GM21528 (cell line): ENCODE results near the gene DIAPH1.
A peak's percentile ranks its signal among the peaks of the same experiment; 100 is the strongest.

ENCODE experiments used
- ATAC-seq: cut with Tn5 transposase; IDR thresholded peaks from one replicate; pipeline ENCODE4 v1.9.1; 2021; ENCODE audit warnings: mild to moderate bottlenecking, moderate library complexity; ENCODE audit not compliant: unreplicated experiment, low FRiP score

The DIAPH1 gene

DNA sequence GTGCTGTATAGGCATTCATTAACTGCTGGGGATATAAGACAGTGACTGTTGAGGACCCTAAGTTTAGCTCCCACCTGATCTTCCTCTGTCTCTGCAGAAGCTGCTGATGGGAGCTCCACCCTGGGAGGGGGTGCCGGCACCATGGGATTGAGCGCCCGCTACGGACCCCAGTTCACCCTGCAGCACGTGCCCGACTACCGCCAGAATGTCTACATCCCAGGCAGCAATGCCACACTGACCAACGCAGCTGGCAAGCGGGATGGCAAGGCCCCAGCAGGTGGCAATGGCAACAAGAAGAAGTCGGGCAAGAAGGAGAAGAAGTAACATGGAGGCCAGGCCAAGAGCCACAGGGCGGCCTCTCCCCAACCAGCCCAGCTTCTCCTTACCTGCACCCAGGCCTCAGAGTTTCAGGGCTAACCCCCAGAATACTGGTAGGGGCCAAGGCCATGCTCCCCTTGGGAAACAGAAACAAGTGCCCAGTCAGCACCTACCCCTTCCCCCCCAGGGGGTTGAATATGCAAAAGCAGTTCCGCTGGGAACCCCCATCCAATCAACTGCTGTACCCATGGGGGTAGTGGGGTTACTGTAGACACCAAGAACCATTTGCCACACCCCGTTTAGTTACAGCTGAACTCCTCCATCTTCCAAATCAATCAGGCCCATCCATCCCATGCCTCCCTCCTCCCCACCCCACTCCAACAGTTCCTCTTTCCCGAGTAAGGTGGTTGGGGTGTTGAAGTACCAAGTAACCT, 107.8 kb downstream of the DIAPH1 start:
- ATAC-seq, result peak; percentile 19

DNA sequence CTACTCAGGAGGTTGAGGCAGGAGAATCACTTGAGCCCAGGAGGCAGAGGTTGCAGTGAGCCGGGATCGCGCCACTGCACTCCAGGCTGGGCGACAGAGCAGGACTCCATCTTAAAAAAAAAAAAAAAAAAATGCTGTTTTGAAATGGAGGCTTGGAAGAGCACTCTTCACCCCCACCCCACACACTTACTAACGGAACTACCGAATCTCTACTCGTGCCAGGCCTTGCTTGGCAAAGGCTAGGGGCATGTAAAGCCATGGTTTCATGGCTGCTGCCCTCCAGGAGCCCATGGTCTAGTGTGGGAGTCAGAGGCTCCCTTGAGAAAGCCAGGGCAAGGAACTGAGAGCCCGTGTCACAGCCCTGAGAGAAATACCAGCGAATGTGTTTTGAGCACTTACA, 108.6 kb downstream of the DIAPH1 start:
- no peak for ATAC-seq

DNA sequence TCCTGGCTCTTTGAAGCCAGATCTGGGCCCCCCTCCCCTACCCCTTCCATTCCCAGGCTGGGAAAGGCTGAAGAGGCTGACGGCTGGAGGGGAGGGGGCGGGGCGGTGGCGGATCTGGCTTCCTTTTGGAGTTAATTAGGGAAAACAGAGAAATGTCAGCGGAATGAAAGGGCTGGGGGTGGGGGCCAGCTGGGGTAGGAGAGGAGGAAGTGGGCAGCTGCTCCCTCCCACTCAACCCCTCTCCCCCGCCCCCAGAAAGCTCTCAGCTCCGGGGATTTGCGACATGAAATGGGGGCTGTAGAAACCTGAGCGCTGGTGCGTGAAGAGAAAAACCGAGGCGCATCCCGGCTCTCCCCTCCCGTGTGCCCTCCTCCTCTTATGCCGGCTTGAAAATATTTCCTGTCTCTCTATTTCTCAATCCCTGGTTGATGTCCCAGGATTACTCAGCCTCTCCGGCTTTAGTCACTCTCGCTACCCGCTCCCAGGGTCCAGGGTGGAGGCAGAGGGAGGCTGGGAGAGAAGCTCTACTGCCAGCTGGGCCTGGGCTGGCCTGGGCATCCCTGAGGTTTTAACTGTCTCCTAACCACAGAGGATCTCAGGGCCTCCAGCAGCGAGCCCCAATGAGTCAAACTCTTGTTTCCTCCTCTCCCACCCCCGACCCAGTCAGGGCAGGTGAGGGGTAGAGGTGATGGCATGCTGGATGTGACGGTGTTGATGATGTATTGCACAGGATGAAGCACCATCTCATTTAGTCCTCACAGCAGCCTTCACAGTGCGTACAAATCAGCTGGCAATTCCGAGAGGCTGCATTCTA, 109.8 kb downstream of the DIAPH1 start:
- no peak for ATAC-seq

DNA sequence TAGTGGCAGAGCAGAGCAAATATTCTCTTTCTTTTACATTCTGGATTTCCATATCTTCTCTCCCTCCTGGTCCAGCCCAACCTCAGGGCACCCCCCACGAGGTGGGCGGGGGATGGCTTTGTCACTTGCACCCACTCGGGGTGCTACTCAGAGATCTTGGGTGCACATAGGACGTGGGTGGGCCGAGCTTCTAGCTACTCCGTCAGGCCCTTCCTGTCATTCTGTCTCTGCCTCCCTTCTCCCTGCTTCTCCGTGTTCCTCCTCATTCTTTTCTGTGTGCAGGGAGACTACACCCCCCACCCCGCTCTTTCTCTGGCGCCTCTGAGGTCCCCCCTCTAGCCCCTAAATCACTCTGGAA, 110.4 kb downstream of the DIAPH1 start:
- ATAC-seq, result no peak

DNA sequence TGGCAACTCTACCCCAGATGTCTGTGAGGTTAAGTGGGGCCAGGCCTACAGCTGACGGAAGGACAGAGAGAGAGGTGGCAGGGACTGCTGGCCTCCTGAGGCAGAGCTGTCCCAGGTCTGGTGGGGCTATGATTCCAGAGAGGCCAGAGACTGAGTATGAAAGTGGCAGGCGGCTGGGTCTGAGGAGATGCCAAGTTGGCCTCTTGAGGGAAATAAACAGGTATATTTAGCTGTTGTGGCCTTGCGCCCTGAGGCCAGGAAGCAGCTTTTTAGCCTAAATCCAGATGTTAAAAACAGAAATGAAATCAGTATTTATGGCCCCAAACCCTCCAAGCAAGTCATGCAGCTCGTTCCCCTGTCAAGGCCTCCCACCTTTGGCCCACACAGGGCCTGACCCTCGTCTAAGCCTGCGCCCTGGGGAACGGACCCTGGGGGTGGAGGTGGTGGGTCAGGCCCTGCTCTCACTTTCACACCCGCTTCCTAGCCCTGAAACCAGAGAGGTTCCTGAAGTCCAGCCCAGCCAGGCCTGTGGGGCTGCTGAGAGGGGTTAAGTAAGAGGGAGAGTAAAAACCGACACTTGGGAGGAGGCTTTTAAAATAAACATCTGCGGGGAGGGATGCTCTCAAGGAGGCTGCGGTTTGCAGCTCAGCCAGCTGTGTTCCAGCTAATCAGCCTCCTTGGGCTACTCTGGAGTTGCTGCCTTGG, 111.3 kb downstream of the DIAPH1 start:
- peak; percentile 42 for ATAC-seq

DNA sequence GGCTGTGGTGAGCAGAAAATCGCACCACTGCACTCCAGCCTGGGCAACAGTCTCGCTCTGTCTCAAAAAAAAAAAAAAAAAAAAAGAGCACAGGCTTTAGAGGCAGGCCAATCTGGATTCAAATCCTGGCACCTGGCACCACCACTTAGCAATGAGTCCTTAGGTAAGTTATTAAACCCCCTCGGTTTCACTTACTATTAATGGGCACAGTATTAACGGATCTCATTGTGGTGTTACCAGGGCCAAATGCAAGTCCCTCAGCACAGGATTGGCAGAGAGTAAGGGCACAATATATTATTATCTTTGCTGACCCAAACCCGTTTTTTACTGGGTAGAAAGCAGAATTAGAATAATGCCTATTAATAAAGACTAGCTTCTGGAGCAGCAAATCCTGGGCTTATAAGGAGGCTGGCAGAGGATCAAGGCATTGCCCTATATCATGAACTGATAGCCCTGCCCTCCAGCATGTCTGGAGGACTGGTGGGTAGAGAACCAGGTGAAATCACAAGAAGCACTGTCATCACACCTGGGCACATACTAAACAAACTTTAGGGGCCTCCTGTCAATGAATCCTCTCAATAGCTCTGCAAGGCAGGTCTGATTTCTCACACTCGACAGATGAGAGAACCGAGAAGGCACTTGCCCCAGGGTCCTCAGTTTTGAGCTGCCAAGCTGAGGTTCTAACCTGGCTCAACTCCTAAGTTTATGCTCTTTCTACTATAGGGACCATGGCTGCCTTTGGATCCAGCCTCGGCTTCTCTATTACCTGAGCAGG, 112.2 kb downstream of the DIAPH1 start:
- no peak for ATAC-seq

DNA sequence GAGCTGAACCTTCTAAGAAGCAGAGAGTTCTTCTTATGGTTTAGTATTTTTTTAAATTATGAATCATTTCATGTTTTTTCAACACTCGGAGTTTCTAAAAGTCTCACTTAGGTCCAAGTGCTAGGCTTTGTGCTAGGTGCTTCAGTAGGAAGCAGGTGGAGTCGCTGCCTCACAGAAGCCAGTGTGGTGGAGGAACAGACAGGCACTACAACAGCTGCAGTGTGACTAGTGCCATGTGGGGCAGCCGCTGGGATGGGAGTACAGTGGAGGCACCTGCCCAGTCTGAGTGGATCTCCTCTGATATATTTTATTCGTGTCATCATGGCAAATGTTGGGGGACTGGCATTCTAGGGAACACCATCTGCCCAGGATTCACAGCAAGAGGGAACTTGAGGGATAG, 114.6 kb downstream of the DIAPH1 start:
- ATAC-seq, result no peak

DNA sequence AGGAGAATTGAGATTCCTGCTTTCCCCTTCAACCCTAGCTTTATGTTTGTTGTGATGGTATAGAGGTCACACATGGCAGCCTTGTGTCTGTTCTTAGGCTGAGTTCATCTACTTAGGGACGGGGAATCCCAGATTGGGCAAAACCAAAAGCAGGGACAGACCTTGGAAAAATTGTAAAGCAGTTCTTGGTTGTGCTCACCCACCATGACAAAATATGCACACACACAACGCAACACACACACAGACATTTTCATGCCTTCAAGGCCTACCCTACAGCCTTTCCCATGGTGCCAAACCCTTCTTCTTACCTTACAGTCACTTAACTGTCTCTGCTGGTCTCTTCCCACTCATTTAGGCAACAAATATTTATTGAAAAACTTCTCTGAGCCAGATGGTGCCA, 115.1 kb downstream of the DIAPH1 start:
- no peak for ATAC-seq

DNA sequence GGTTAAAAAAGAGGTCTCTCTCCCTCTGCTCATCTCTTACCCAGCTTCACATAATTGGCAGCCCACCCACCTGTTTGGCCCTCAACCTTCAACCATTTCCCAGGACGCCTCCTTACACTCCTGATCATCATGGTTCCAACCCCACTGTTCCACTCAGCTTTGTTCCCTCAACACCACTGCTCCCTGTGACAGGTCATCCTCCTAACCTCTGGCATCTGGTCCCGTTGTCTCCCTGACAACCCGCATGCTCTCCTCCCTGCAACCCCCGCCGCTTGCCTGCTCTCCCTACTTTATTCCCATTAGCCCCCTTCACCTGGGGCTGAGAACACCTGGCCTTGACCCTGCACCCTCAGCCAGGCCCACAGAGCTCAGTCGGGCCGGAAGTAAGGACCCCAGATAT, 117.0 kb downstream of the DIAPH1 start:
- ATAC-seq, result no peak

DNA sequence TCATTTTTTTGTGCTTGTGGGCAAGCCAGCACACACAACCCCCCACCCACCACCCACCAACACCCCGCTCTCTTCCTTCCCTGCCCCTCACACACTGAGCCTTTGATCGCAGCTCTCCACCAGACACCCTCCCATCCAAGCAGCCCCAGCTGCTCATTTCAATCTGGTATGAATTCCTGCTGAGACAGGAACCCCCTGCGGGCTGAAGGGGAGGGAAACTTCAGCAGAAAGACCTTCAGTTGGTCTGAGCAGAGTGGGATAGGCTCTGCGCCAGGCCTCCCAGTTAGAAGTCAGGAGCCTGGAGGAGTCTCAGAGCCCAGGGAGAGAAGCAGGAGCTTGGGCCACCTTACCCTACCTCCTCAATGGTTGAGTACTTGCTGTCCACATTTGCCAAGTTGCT, 122.8 kb downstream of the DIAPH1 start:
- ATAC-seq, result no peak

DNA sequence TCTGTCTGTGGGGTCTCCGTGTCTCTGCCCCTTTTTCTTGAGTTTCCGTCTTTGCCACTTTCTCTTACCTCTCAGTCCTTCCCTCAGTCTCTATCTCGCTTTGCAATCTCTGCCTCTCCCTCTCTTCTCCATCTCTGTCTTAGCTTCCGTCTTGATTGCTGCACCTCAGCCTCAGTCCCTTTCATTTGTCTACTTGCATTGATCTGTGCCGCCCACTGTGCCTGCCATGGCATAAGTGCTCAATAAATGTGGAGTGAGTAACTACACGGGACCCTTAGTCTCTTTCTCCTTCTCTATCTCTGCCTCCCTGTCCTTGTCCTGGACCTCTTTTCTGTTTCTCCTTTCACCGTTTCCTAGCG, 123.4 kb downstream of the DIAPH1 start:
- ATAC-seq, result no peak

DNA sequence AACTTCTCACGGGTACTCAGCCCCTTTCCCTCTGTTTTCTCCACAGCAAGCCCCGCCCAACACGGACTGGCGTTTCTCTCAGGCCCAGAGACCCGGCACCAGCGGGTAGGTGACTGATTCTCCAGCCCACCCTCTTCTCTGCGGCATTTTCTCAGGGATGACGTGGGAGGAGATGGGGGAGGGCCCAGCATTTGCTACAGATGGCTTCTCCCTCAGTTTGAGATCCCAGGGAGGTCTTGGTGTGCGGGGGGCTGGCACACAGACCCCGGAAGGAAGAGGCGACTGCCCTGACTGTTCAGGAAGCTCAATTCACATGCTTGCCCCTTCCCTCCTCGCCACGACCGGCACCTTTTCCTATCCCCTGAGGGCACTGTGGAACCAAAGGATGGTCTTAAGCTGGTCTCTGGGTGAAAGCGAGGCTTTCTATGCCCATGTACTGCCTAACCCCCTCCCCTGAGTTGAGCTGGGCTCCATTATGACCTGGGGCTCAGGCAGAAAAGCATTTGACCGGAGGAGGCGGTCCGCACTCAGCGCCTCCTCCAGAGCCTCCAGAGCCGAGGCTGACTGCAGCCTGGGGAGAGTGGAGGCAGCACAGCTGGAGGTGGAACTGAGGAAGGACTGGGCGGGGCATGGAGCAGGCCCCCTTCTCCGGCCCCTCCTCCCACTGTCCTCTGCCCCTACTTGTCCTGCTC, 123.9 kb downstream of the DIAPH1 start:
- no peak for ATAC-seq

DNA sequence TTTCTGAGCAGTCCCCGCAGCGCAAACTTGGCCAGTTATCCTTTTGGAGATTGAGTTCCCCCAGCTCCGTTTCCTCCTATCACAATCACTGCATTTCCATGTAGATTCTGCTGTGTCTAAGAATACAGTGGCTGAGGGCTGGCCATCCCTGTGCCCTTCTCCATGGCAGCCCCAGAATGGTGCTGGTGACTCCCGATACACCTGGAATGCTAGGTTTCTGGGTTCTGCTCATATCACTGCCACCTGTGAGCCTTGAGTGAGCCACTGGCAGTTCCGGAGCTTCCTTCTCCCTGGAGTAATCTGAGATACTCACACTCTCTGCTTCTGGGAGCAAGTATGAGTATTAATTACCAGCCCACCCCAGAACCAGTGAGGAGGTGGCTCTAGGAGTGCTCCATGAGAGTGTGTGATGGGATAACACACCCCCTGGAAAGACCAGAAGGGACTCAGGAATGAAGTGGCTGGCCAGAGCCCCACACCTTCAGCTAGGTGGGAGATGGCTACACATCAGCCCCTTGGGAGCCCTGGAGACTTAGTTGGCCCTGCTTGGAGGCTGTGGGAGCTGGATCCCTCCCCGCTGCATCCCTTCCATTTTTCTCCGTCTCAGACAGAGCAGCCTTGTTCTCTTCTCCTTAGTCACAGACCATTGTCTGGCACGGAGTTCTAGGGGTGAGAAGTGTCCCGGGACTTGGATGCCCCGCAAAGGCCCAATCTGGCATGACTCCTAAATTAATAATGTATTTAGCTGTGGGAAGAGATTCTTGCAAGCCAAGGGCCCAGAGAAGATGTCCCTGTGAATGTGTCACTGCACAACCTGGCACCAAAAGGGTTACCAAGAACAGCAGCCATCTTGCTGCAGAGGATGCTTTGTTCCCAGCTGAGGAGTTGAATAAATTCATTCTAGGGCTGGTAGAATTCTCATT, 125.0 kb downstream of the DIAPH1 start:
- ATAC-seq, result no peak

DNA sequence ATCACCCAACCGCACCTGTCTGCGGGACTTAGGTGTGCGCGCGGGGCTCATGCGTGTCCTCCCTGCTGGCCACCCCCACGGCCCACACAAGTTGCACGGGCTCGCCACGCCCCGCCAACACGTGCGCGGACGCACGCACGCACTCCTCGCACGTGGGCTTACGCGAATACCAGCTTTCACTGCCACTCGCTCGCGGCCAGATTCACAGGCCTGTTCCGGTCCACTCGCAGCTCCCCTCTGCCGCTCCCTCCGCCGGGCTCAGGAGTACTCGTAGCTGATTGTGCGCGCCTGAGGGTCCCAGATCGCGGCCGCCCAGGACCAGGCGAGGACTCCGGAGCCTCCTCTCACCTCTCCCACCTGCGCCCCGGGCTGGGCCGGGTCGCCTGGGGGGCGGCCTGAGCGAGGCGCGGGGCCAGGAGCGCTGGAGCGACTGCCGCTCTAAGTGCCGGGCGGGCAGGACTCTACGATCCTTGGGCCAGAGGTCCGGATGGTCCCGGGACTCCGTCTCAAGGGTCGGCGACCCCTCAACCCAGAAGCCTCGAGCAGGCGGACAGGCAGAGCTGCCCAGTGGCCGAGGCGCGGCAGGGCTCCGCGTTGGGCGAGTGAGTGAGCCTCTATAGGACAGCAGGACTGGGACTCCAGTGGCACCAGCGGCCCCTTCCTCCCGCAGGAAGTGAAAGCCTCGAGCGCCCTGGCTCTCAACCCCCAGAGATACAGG, 126.5 kb downstream of the DIAPH1 start:
- no peak for ATAC-seq

DNA sequence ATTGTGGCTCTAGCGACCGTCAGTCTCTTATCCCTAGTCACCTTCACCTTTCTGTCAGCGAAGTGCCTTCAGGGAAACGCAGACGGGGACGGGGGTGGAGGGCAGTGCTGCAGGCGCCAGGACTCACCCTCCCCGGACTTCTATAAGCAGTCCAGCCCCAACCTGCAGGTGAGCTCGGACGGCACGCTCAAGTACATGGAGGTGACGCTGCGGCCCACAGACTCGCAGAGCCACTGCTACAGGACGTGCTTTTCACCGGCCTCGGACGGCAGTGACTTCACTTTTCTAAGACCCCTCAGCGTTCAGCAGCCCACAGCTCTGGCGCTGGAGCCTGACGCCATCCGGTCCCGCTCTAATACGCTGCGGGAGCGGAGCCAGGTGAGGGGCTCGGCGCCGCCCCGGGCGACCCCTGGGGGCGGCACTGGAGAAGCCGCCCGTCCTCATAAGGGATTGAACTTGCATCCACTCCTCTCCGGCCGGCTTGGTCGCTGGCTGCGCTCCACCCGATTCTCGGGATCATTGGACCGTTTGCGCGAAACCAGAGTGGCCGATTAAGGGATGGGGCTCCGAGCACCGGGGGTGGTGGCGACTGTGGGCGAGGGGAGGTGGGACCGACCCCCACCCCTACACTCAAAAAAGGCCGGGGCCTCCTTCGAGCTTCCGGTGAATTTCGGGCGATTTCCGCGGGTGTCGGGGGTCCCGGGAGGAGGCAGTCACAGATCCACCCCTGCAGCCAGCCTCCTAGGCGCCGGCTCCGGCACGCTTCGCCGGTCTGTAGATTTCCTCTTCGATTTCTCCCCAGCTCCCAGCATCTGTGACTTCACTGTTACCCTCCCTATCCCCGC, 127.3 kb downstream of the DIAPH1 start:
- no peak for ATAC-seq

DNA sequence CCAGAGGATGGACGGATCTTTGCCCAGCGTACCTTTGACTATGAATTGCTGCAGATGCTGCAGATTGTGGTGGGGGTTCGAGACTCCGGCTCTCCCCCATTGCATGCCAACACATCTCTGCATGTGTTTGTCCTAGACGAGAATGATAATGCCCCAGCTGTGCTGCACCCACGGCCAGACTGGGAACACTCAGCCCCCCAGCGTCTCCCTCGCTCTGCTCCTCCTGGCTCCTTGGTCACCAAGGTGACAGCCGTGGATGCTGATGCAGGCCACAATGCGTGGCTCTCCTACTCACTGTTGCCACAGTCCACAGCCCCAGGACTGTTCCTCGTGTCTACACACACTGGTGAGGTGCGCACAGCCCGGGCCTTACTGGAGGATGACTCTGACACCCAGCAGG, 128.0 kb downstream of the DIAPH1 start:
- ATAC-seq, result no peak

DNA sequence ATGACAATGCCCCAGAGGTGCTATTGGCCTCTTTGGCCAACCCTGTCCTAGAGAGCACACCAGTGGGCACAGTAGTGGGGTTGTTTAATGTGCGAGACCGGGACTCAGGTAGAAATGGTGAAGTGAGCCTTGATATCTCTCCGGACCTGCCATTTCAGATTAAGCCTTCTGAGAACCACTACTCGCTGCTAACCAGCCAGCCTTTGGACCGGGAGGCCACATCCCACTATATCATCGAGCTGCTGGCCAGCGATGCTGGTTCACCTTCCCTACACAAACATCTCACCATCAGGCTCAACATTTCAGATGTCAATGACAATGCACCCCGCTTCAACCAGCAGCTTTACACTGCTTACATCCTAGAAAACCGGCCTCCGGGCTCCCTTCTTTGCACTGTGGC, 128.5 kb downstream of the DIAPH1 start:
- no peak for ATAC-seq

DNA sequence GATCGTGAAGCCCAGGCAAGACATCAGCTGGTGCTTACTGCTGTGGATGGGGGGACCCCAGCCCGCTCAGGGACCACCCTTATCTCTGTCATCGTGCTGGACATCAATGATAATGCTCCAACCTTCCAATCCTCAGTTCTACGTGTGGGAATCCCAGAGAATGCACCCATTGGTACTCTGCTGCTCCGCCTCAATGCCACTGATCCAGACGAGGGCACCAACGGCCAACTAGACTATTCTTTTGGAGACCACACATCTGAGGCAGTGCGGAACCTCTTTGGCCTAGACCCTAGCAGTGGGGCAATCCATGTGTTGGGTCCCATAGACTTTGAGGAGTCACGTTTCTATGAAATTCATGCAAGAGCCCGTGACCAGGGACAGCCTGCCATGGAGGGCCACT, 129.0 kb downstream of the DIAPH1 start:
- ATAC-seq, result no peak
